Panc1 (cell line): Measurements from ENCODE around the gene UBE2G2.

Experiments used
- CTCF ChIP-seq: fragments of 450-650 bp; IDR thresholded peaks from 2 replicates; pipeline ENCODE4 v1.5.1; 2017; ENCODE audit warnings: mild to moderate bottlenecking
- POLR2AphosphoS5 ChIP-seq: IDR thresholded peaks from 2 replicates; pipeline ENCODE4 v1.6.1; 2012; ENCODE audit warnings: mild to moderate bottlenecking, low read depth, low read length, moderate library complexity
- REST ChIP-seq, 2 experiments: IDR thresholded peaks; 2 replicates each; pipeline ENCODE4 v1.6.1; 2011 to 2012; ENCODE audit warnings: low read depth in 2 of 2, control low read depth in 1 of 2, low read length in 1 of 2, mild to moderate bottlenecking in 1 of 2, moderate library complexity in 1 of 2; ENCODE audit not compliant: insufficient read depth in 1 of 2
- SIN3A ChIP-seq: IDR thresholded peaks from 2 replicates; pipeline ENCODE4 v1.6.1; 2012; ENCODE audit warnings: low read depth, mild to moderate bottlenecking, low read length, moderate library complexity, borderline replicate concordance; ENCODE audit not compliant: insufficient read depth
- TCF7L2 ChIP-seq: IDR thresholded peaks from 2 replicates; pipeline ENCODE4 v1.6.1; 2011; ENCODE audit warnings: mild to moderate bottlenecking, low read depth, low read length, inconsistent platforms

- TF ChIP-seq POLR2AphosphoS5 (no peak), CTCF (peak; percentile 73), TCF7L2 (no peak), REST (IDR thresholded peaks at IDR 0.05; ENCODE audit: insufficient read depth in 1 of 2, low read depth in 2 of 2, low read length in 1 of 2) (no peak), SIN3A (no peak)
Observed at GRCh38 chr21:44761011-44761729, 40.5 kb downstream of the UBE2G2 start.
